GM12801 (cell line): Measurements from ENCODE around the gene RASSF7.

Experiments
- CTCF ChIP-seq: IDR thresholded peaks from one replicate; pipeline ENCODE4 v1.5.1; 2011; ENCODE audit warnings: control low read depth; ENCODE audit not compliant: insufficient read length; ENCODE audit errors: extremely low read depth

RASSF7 gene

GRCh38 chr11:598005-598680, 37.4 kb downstream of the RASSF7 start:
- TF ChIP-seq CTCF, result no peak

- TF ChIP-seq CTCF, result no peak
These were observed 40.9 kb downstream of the RASSF7 start for GRCh38 chr11:601573-602245.

GRCh38 chr11:603154-603553, 42.4 kb downstream of the RASSF7 start:
- TF ChIP-seq CTCF, result no peak

GRCh38 chr11:605286-606129, 44.7 kb downstream of the RASSF7 start:
- no peak for TF ChIP-seq CTCF

GRCh38 chr11:606245-606644, 45.5 kb downstream of the RASSF7 start:
- no peak for TF ChIP-seq CTCF

GRCh38 chr11:607020-607780, 46.4 kb downstream of the RASSF7 start:
- no peak for TF ChIP-seq CTCF

- TF ChIP-seq CTCF, result no peak
These were observed 47.3 kb downstream of the RASSF7 start for GRCh38 chr11:607971-608659.
